HepG2 (cell line): ENCODE results near the gene GNB3.

ENCODE experiments used
- CTCF ChIP-seq: sonication (generic); formaldehyde crosslinking; IDR thresholded peaks from 2 replicates; pipeline ENCODE4 v1.5.0; 2020; ENCODE audit warnings: mild to moderate bottlenecking, missing genetic modification reagents, moderate library complexity
- EZH2 ChIP-seq: conservative IDR thresholded peaks from 2 replicates; pipeline ENCODE4 v1.6.1; 2012; ENCODE audit warnings: mild to moderate bottlenecking, low read depth, low read length, moderate library complexity
- NCOA1 ChIP-seq: sonication (generic); formaldehyde crosslinking; IDR thresholded peaks from 2 replicates; pipeline ENCODE4 v1.9.0; 2021; ENCODE audit warnings: missing genetic modification reagents
- SNAPC2 ChIP-seq: sonication (generic); formaldehyde crosslinking; IDR thresholded peaks from 2 replicates; pipeline ENCODE4 v1.8.1; 2022; ENCODE audit warnings: mild to moderate bottlenecking, missing genetic modification reagents
- SRSF9 ChIP-seq: fragments of 200-400 bp; formaldehyde crosslinking; IDR thresholded peaks from 2 replicates; pipeline ENCODE4 v1.6.1; 2018; ENCODE audit warnings: borderline replicate concordance, mild to moderate bottlenecking, low read depth, low read length; ENCODE audit not compliant: insufficient read depth, poor library complexity, severe bottlenecking
- ZNF740 ChIP-seq: sonication (generic); formaldehyde crosslinking; IDR thresholded peaks from 2 replicates; pipeline ENCODE4 v1.4.0; 2020; ENCODE audit warnings: missing genetic modification reagents

GRCh38 chr12:6855322-6855721 is 14.6 kb downstream of the GNB3 start:
- TF ChIP-seq SRSF9 = no peak
- no peak for TF ChIP-seq ZNF740
- TF ChIP-seq SNAPC2 (CRISPR knock-in tag) = no peak
- TF ChIP-seq CTCF = no peak
- TF ChIP-seq EZH2 = no peak
- no peak for TF ChIP-seq NCOA1 (CRISPR knock-in tag)
